Bronchial epithelial cell (primary cell): ENCODE data around the gene SHOC2. TPM values are rescaled to one million over a fixed set of nuclear protein-coding genes. Genes with fewer than 3 reads are reported as not detected.

Experiments used
- DNase-seq: peaks from one replicate; pipeline ENCODE4 v3.0.0-alpha.2; 2010; ENCODE audit warnings: low read depth
- FAIRE-seq: peaks from 2 replicates; lab custom pipeline; 2011; peaks lifted over from hg19 to GRCh38; lab: Jason Lieb, UNC
- H3K27me3 ChIP-seq: 2 replicates; pipeline ENCODE4 v1.5.1; 2011; ENCODE audit warnings: low read length; ENCODE audit not compliant: control insufficient read depth, insufficient read depth
- H3K36me3 ChIP-seq: 2 replicates; pipeline ENCODE4 v1.5.1; 2011; ENCODE audit warnings: low read length; ENCODE audit not compliant: control insufficient read depth, insufficient read depth
- H3K4me3 ChIP-seq: 2 replicates; pipeline ENCODE4 v1.5.1; 2011; ENCODE audit warnings: mild to moderate bottlenecking, low read depth, low read length, control low read depth
- total RNA-seq: library from RNA; depleted of rRNA; stranded (reverse); fragments of >200 nt; gene quantifications from 2 replicates; pipeline ENCODE4 v1.2.1, GENCODE V29; 2014
- TF ChIP-seq, protein P1 (sequence below): IDR thresholded peaks from 2 replicates; pipeline ENCODE4 v1.5.1; 2011; ENCODE audit warnings: mild to moderate bottlenecking, moderate library complexity, low read length, control low read depth, inconsistent platforms; ENCODE audit not compliant: insufficient read depth, severe bottlenecking

Gene SHOC2
- total RNA-seq, 1 donor from 2014 or later, result 30.3 TPM

- no peaks in the 10 kb centered on the region for H3K36me3 ChIP-seq
- no peak for FAIRE-seq
- no peaks in the 10 kb centered on the region for H3K27me3 ChIP-seq
- no peak for DNase-seq
- no peak overlapping the region for H3K4me3 ChIP-seq
- TF ChIP-seq, protein P1, sequence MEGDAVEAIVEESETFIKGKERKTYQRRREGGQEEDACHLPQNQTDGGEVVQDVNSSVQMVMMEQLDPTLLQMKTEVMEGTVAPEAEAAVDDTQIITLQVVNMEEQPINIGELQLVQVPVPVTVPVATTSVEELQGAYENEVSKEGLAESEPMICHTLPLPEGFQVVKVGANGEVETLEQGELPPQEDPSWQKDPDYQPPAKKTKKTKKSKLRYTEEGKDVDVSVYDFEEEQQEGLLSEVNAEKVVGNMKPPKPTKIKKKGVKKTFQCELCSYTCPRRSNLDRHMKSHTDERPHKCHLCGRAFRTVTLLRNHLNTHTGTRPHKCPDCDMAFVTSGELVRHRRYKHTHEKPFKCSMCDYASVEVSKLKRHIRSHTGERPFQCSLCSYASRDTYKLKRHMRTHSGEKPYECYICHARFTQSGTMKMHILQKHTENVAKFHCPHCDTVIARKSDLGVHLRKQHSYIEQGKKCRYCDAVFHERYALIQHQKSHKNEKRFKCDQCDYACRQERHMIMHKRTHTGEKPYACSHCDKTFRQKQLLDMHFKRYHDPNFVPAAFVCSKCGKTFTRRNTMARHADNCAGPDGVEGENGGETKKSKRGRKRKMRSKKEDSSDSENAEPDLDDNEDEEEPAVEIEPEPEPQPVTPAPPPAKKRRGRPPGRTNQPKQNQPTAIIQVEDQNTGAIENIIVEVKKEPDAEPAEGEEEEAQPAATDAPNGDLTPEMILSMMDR, result no peak
Measured at GRCh38 chr10:111035542-111035941, 116.1 kb downstream of the SHOC2 start.

GRCh38 chr10:111037858-111038257 is 118.5 kb downstream of the SHOC2 start:
- DNase-seq, result no peak
- TF ChIP-seq, protein P1, result peak; percentile 11
- FAIRE-seq, result no peak
- H3K36me3 ChIP-seq, result no peaks in the 10 kb centered on the region
- H3K4me3 ChIP-seq, result no peak overlapping the region
- H3K27me3 ChIP-seq, result no peaks in the 10 kb centered on the region

GRCh38 chr10:111039522-111039921 is 120.1 kb downstream of the SHOC2 start:
- no peak overlapping the region for H3K4me3 ChIP-seq
- FAIRE-seq (no peak), DNase-seq (no peak)
- TF ChIP-seq, protein P1, result no peak
- no peaks in the 10 kb centered on the region for H3K36me3 ChIP-seq
- H3K27me3 ChIP-seq, result no peaks in the 10 kb centered on the region

GRCh38 chr10:111057006-111057405 is 137.6 kb downstream of the SHOC2 start:
- TF ChIP-seq, protein P1, result no peak
- no peaks in the 10 kb centered on the region for H3K36me3 ChIP-seq
- DNase-seq, result peak; percentile 67
- H3K27me3 ChIP-seq, result no peaks in the 10 kb centered on the region
- no peak overlapping the region for H3K4me3 ChIP-seq
- FAIRE-seq, result no peak

Other genes with a start within 250 kb of the SHOC2 start
- gene PDCD4, start 47.7 kb upstream of the SHOC2 start, total RNA-seq, result 77.9 and 136 TPM in 2 replicates
- 11.6 and 25.0 TPM in 2 replicates for gene BBIP1, start 424 bp upstream of the SHOC2 start, total RNA-seq
- gene ADRA2A, start 157.4 kb downstream of the SHOC2 start, total RNA-seq, result not detected in 2 replicates